Liver (tissue), 9 donors: ENCODE data around the gene POC5. TPM values are rescaled to one million over a fixed set of nuclear protein-coding genes. Genes with fewer than 3 reads are reported as not detected.

Source experiments
- DNase-seq: peaks from one replicate; pipeline ENCODE4 v3.0.0-alpha.2; 2017; ENCODE audit warnings: low spot score
- H3K27ac ChIP-seq, 2 donors: one replicate each; pipeline ENCODE4 v1.7.0; 2013; ENCODE audit warnings: inconsistent platforms in 2 of 2, low read length in 2 of 2, control low read depth in 1 of 2, low read depth in 1 of 2, mild to moderate bottlenecking in 1 of 2
- H3K27me3 ChIP-seq, 4 donors: one replicate each; pipeline versions ENCODE4 v1.6.1 to v1.7.0; 2013; ENCODE audit warnings: low read length in 3 of 4, inconsistent platforms in 1 of 4, mild to moderate bottlenecking in 1 of 4, moderate library complexity in 1 of 4; ENCODE audit not compliant: control insufficient read depth in 4 of 4, insufficient read depth in 4 of 4
- H3K36me3 ChIP-seq, 4 donors: one replicate each; pipeline versions ENCODE4 v1.6.1 to v1.7.0; 2013; ENCODE audit warnings: low read length in 3 of 4, mild to moderate bottlenecking in 3 of 4, low read depth in 1 of 4, moderate library complexity in 1 of 4; ENCODE audit not compliant: control insufficient read depth in 4 of 4, insufficient read depth in 3 of 4
- H3K4me1 ChIP-seq, 4 donors: one replicate each; pipeline versions ENCODE4 v1.6.1 to v1.7.0; 2013; ENCODE audit warnings: low read length in 3 of 4, mild to moderate bottlenecking in 3 of 4, moderate library complexity in 1 of 4; ENCODE audit not compliant: control insufficient read depth in 4 of 4, insufficient read depth in 4 of 4
- H3K4me3 ChIP-seq, 3 donors: one replicate each; pipeline versions ENCODE4 v1.6.1 to v1.7.0; 2013; ENCODE audit warnings: low read length in 3 of 3, control low read depth in 1 of 3, low read depth in 1 of 3, mild to moderate bottlenecking in 1 of 3
- H3K9ac ChIP-seq, 2 donors: one replicate each; pipeline ENCODE4 v1.7.0; 2013; ENCODE audit warnings: low read length in 2 of 2, mild to moderate bottlenecking in 2 of 2, moderate library complexity in 2 of 2, control low read depth in 1 of 2, low read depth in 1 of 2
- H3K9me3 ChIP-seq, 4 donors: one replicate each; pipeline versions ENCODE4 v1.6.1 to v1.7.0; 2013; ENCODE audit warnings: low read length in 3 of 4; ENCODE audit not compliant: control insufficient read depth in 4 of 4
- FOXA1 ChIP-seq: IDR thresholded peaks from 2 replicates; pipeline ENCODE4 v1.6.1; 2016; ENCODE audit warnings: antibody characterized with exemption
- FOXA2 ChIP-seq: IDR thresholded peaks from 2 replicates; pipeline ENCODE4 v1.6.1; 2016; ENCODE audit warnings: antibody characterized with exemption
- GABPA ChIP-seq, 2 donors: IDR thresholded peaks in 1 of 2; conservative IDR thresholded peaks in 1 of 2; 2 replicates each; pipeline ENCODE4 v1.6.1; 2016; ENCODE audit warnings: antibody characterized with exemption in 2 of 2, mild to moderate bottlenecking in 1 of 2, moderate library complexity in 1 of 2
- HNF4G ChIP-seq: IDR thresholded peaks from 2 replicates; pipeline ENCODE4 v1.6.1; 2016; ENCODE audit warnings: antibody characterized with exemption
- RAD21 ChIP-seq, 2 donors: IDR thresholded peaks; 2 replicates each; pipeline ENCODE4 v1.6.1; 2016; ENCODE audit warnings: antibody characterized with exemption in 2 of 2, mild to moderate bottlenecking in 2 of 2
- RXRA ChIP-seq, 2 donors: IDR thresholded peaks; 2 replicates each; pipeline ENCODE4 v1.6.1; 2017 to 2018; ENCODE audit warnings: antibody characterized with exemption in 2 of 2, mild to moderate bottlenecking in 1 of 2
- TAF1 ChIP-seq: conservative IDR thresholded peaks from 2 replicates; pipeline ENCODE4 v1.6.1; 2016; ENCODE audit warnings: antibody characterized with exemption, mild to moderate bottlenecking
- YY1 ChIP-seq: IDR thresholded peaks from 2 replicates; pipeline ENCODE4 v1.6.1; 2016; ENCODE audit warnings: antibody characterized with exemption, mild to moderate bottlenecking
- WGBS: extraction: QIAGEN DNeasy Blood & Tissue Kit; methylation state at CpG from one replicate; pipeline ENCODE4 v1.1.7; 2013; 5-methylcytosine and 5-hydroxymethylcytosine counted together
- polyA plus RNA-seq, 2 donors: library from polyadenylated mRNA; stranded (reverse) in 1 of 2; unstranded in 1 of 2; fragments of 200-250 nt in 1 of 2; fragments of >200 nt in 1 of 2; fragmentation: Nextera tagmentation in 1 of 2; extraction: Ambion mirVana in 1 of 2; gene quantifications; one replicate each; pipeline versions ENCODE4 v1.2.1 to v1.2.3, GENCODE V29; 2013 to 2015
- total RNA-seq, 2 donors: library from RNA; depleted of rRNA; stranded (reverse); fragments of >200 nt; gene quantifications; one replicate each; pipeline ENCODE4 v1.2.3, GENCODE V29; 2014
- TF ChIP-seq, protein P1 (sequence below): IDR thresholded peaks from 2 replicates; pipeline ENCODE4 v1.6.1; 2016; ENCODE audit warnings: antibody characterized with exemption
- TF ChIP-seq, protein P2 (sequence below): IDR thresholded peaks from 2 replicates; pipeline ENCODE4 v1.6.1; 2016; ENCODE audit warnings: antibody characterized with exemption
- TF ChIP-seq, protein P3 (sequence below): IDR thresholded peaks from 2 replicates; pipeline ENCODE4 v1.6.1; 2016; ENCODE audit warnings: antibody characterized with exemption
- TF ChIP-seq, protein P4 (sequence below): fragments of 150-350 bp; IDR thresholded peaks from 2 replicates; pipeline ENCODE4 v1.5.1; 2017; ENCODE audit warnings: improper control_type of control experiment, low read depth, low read length; ENCODE audit not compliant: missing input control
- TF ChIP-seq, protein P5 (sequence below): IDR thresholded peaks from 2 replicates; pipeline ENCODE4 v1.6.1; 2016; ENCODE audit warnings: antibody characterized with exemption, mild to moderate bottlenecking
- donor health status: healthy.
- donor health status: healthy.
- donor health status: healthy.
- donor health status: healthy.
- donor health status: healthy.

POC5 gene
- total and polyA plus RNA-seq, 4 donors, result 2.3 to 6.7 (median 5.1) TPM

DNA sequence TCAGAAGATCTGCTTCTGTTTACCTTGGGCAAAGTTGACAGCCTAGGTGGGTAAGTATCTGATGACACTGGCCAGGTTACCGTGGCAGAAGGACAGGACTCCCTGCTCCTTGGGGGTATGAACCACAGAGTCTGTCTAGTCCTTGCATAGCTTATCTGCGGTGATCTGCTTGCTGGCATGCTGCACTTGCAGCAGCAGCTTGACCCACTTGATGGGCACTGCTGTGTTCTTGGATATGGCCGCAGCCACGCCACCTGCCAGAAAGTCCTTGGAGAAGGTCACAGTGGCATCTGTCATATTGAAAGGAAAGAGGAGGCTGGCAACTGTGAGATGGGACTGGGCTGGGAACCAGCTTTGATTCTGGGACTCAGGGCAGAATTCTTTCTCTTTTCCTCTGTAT lies 35.9 kb upstream of the POC5 start:
- Histone ChIP-seq H3K9me3 (no peaks in the 10 kb centered on the region), H3K27me3 (peaks cover 0 to 5% (median 1%) of the 10 kb centered on the region in 4 donors), H3K4me1 (no peaks in the 10 kb centered on the region), H3K9ac (no peak overlapping the region), H3K4me3 (no peak overlapping the region), H3K36me3 (no peaks in the 10 kb centered on the region), H3K27ac (no peak overlapping the region)
- TF ChIP-seq FOXA2, result no peak
- 86% methylated on average over 4 of the region's 4 CpGs for WGBS
- no peak for DNase-seq

DNA sequence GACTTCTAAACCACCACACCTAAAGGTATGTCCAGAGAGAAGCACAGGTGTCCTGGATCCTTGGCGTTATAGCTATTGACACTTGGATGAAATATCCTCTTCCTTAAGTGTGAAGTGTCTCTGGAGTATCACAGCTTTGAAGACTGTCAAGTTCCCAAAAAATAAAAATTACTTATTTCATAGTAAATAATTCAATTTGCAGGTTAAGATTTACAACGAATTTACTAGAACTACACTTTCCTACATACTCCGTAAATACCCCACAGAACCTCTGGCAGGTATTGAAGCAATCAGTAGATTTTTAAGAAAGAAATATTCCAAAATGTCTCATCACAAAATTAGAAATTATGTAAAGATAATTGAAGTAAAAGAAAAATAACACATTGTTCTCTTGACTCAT lies 27.1 kb upstream of the POC5 start:
- Histone ChIP-seq H3K27me3 (peaks cover 0 to 2% (median 0%) of the 10 kb centered on the region in 4 donors), H3K27ac (no peak overlapping the region), H3K9ac (no peak overlapping the region), H3K9me3 (no peaks in the 10 kb centered on the region), H3K4me3 (no peak overlapping the region), H3K36me3 (no peaks in the 10 kb centered on the region), H3K4me1 (no peaks in the 10 kb centered on the region)
- TF ChIP-seq, protein P1, sequence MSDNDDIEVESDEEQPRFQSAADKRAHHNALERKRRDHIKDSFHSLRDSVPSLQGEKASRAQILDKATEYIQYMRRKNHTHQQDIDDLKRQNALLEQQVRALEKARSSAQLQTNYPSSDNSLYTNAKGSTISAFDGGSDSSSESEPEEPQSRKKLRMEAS, result no peak
- TF ChIP-seq, protein P2, sequence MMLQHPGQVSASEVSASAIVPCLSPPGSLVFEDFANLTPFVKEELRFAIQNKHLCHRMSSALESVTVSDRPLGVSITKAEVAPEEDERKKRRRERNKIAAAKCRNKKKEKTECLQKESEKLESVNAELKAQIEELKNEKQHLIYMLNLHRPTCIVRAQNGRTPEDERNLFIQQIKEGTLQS, result no peak
- TF ChIP-seq TAF1 (no peak), GABPA (IDR thresholded peaks at IDR 0.05 in 1 of 2, conservative IDR thresholded peaks at IDR 0.05 in 1 of 2) (no peak), RXRA (IDR thresholded peaks at IDR 0.05) (no peak), RAD21 (IDR thresholded peaks at IDR 0.05) (no peak), HNF4G (no peak), FOXA2 (no peak), YY1 (no peak), FOXA1 (no peak)
- TF ChIP-seq, protein P3, sequence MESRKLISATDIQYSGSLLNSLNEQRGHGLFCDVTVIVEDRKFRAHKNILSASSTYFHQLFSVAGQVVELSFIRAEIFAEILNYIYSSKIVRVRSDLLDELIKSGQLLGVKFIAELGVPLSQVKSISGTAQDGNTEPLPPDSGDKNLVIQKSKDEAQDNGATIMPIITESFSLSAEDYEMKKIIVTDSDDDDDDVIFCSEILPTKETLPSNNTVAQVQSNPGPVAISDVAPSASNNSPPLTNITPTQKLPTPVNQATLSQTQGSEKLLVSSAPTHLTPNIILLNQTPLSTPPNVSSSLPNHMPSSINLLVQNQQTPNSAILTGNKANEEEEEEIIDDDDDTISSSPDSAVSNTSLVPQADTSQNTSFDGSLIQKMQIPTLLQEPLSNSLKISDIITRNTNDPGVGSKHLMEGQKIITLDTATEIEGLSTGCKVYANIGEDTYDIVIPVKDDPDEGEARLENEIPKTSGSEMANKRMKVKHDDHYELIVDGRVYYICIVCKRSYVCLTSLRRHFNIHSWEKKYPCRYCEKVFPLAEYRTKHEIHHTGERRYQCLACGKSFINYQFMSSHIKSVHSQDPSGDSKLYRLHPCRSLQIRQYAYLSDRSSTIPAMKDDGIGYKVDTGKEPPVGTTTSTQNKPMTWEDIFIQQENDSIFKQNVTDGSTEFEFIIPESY, result no peak
- TF ChIP-seq, protein P4, sequence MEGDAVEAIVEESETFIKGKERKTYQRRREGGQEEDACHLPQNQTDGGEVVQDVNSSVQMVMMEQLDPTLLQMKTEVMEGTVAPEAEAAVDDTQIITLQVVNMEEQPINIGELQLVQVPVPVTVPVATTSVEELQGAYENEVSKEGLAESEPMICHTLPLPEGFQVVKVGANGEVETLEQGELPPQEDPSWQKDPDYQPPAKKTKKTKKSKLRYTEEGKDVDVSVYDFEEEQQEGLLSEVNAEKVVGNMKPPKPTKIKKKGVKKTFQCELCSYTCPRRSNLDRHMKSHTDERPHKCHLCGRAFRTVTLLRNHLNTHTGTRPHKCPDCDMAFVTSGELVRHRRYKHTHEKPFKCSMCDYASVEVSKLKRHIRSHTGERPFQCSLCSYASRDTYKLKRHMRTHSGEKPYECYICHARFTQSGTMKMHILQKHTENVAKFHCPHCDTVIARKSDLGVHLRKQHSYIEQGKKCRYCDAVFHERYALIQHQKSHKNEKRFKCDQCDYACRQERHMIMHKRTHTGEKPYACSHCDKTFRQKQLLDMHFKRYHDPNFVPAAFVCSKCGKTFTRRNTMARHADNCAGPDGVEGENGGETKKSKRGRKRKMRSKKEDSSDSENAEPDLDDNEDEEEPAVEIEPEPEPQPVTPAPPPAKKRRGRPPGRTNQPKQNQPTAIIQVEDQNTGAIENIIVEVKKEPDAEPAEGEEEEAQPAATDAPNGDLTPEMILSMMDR, result no peak
- TF ChIP-seq, protein P5, sequence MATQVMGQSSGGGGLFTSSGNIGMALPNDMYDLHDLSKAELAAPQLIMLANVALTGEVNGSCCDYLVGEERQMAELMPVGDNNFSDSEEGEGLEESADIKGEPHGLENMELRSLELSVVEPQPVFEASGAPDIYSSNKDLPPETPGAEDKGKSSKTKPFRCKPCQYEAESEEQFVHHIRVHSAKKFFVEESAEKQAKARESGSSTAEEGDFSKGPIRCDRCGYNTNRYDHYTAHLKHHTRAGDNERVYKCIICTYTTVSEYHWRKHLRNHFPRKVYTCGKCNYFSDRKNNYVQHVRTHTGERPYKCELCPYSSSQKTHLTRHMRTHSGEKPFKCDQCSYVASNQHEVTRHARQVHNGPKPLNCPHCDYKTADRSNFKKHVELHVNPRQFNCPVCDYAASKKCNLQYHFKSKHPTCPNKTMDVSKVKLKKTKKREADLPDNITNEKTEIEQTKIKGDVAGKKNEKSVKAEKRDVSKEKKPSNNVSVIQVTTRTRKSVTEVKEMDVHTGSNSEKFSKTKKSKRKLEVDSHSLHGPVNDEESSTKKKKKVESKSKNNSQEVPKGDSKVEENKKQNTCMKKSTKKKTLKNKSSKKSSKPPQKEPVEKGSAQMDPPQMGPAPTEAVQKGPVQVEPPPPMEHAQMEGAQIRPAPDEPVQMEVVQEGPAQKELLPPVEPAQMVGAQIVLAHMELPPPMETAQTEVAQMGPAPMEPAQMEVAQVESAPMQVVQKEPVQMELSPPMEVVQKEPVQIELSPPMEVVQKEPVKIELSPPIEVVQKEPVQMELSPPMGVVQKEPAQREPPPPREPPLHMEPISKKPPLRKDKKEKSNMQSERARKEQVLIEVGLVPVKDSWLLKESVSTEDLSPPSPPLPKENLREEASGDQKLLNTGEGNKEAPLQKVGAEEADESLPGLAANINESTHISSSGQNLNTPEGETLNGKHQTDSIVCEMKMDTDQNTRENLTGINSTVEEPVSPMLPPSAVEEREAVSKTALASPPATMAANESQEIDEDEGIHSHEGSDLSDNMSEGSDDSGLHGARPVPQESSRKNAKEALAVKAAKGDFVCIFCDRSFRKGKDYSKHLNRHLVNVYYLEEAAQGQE, result no peak
- DNase-seq, result no peak
- 86% methylated on average over 3 of the region's 3 CpGs for WGBS
